NCI-H1105 (cell line): ENCODE measurements around the gene CD200.

Experiments used
- DNase-seq: peaks from one replicate; lab custom pipeline; 2025; lab: John Stamatoyannopoulos, UW

The CD200 gene

DNA sequence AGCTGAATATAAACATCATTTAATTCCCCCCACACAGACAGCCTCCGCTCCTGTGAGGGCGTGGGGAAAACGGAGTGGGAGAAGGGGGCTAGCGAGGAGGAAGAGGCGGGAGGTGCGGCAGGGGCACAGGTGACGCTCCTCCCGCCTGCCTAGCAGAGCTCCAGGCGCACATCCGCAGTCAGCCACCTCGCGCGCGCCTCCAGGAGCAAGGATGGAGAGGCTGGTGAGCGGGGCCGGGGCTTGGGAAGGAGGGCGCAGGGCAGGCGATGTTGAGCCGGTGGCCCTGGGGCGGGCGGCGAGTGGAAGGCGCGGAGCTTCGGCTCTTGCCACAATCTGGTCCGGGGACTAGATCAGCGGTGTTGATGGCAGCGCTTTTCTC lies at the start of gene CD200:
Gene CD200, plus strand, starts transcription at position 155 of the 379 bp plus-strand sequence. Its CDS starts 57 bp downstream, at position 212.
- DNase-seq, result peak; percentile 87

DNA sequence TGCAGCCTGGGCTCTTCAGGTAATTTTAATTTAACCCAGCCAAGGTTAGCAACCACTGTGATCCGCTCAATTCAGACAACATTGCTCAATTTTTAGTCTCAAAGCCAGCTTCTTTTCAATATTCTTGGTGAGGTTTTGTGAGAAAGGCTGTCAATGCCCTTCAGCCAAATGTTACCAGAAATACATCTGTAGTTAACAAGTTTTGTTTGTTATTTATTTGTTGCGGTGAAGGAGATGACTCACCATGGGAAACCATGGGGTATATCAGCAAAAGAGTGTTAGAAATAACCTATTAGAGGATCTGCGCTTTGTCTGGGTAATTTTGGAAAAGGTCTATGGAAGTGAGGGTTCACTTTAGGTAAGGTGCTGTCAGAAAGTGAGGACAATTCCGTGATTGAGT lies 43.9 kb upstream of the CD200 start:
- no peak for DNase-seq

DNA sequence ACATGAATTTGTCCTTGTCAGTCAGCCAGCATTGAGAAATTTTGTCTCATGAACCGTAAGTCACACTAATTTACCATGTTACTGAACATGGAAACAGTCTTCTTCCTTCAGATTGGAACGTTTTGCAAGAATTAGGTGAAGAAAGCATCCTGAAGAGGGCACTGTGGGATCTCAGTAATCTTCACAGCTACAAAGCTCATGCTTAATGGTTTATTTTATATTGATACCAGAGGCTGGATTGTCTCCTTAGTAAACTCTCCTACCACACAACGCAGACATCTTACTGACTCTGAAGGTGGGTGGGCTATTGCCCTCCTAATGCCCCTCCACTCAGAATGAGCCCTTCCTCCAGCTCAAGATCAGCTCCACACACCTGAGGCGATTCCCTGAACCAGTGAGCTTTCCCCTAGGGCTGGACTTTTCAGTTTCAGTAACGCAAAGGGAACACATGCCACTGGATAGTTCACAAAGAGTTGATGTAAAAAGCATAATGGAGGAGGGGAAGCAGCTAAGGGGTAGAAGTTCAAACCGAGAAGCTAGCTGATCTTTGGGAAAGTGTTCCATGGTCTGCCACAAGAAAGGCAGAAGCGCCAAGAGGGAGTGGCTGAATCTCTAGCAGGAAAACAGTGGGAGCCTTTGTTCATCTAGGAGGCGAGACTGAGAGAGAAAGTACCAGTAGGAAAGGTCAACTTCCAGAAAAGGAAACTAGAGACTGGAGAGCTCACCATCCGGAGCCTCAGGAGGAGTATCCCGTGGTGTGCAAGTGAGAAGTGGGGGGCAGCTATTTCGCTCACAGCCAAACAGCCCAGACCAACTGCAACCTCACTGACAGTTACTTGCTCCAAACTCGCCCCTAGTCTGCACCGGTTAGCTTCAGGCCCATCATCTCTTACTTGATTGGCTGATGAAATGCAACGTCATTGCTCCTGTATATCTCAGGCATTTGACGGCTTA lies 39.3 kb upstream of the CD200 start, which contains the start of gene SLC9C1:
Gene SLC9C1, minus strand, starts transcription at position 849 of the 954 bp plus-strand sequence. CDS start 7,425 bp downstream, outside the sequence.
- peak; percentile 27 for DNase-seq

DNA sequence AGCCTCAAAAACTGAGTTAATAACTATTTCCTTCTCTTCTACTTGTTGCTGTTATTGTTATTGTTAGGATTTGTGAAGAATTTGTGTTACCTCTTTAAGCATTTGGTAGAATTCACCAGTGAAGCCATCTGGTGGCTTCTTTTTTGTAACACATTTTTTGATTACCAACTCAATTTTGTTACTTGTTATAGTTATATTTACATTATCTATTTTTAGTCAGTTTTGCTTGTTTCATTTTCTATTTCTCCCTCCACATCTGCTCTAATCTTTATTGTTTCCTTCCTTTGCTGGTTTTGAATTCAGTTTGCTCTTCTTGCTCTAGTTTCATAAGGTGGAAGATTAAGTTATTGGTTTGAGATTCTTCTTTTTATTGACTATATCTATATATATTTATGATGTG lies 35.2 kb upstream of the CD200 start:
- DNase-seq, result no peak

- no peak for DNase-seq
These were observed 34.2 kb upstream of the CD200 start for GRCh38 chr3:112298781-112299180.

GRCh38 chr3:112302150-112302830 lies 30.7 kb upstream of the CD200 start:
- DNase-seq, result no peak

GRCh38 chr3:112302881-112303763 lies 29.8 kb upstream of the CD200 start:
- no peak for DNase-seq

- no peak for DNase-seq
These were observed 29.1 kb upstream of the CD200 start for GRCh38 chr3:112303764-112304325.

GRCh38 chr3:112304611-112305010 lies 28.3 kb upstream of the CD200 start:
- no peak for DNase-seq

- no peak for DNase-seq
These were observed 26.1 kb upstream of the CD200 start for GRCh38 chr3:112306825-112307224.

DNA sequence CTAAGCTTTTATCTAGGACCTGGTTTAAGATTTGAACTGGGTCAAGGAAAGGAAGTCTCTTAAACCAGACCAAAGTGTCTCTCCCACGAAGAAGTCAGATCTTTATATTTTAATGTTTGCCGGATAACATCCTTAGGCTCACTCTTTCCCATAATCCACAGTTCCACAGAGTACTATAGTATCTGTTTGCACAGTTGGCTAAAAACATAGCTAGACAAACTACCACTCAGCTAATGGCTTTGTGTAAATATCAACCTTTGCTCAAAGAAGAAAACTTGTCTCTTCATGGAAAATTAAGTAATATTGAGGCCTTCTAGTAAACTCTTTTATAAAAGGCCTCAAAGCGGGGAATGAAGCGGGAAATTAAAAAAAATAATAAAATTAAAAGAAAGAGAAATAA lies 25.4 kb upstream of the CD200 start:
- no peak for DNase-seq

- DNase-seq, result no peak
These were observed 24.6 kb upstream of the CD200 start for GRCh38 chr3:112308151-112308911.

DNA sequence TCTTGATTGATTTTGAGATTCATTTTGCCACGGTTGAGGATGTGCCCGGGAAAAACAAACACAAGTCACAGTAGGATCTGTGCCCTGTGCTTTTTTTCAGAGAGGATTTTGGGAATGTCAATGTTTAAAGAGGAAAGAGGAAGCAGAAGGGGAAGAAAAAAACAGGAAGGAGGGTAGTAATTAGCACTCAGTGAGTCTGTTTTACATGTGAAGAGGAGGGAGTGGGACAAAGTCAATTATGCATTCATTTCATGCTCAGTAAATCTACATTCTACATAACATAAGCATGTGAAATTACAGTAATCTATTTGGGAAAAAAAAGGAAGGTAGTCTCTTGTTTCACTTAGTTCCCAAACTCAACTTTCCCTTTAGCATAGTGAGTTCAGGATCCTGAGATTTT lies 18.3 kb upstream of the CD200 start:
- DNase-seq, result no peak

DNA sequence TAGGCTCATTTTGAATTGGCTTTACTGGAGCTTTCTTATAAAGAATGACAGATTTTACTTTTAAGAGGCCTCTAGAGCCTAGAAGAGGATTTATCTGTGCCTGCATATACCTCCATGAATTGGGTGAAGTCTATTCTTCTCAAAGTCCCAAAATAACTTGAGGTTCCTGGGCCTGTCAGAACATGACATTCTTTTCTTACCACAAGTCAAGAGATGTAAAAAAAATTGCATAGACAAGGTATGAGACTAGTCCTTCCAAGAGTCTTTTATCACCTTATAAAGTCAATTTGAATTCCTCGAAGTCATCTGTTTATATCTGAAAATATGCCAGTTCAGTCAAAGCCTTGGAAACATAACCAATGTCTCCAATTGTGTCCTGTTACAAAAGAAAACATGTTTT lies 17.2 kb upstream of the CD200 start:
- DNase-seq, result no peak

DNA sequence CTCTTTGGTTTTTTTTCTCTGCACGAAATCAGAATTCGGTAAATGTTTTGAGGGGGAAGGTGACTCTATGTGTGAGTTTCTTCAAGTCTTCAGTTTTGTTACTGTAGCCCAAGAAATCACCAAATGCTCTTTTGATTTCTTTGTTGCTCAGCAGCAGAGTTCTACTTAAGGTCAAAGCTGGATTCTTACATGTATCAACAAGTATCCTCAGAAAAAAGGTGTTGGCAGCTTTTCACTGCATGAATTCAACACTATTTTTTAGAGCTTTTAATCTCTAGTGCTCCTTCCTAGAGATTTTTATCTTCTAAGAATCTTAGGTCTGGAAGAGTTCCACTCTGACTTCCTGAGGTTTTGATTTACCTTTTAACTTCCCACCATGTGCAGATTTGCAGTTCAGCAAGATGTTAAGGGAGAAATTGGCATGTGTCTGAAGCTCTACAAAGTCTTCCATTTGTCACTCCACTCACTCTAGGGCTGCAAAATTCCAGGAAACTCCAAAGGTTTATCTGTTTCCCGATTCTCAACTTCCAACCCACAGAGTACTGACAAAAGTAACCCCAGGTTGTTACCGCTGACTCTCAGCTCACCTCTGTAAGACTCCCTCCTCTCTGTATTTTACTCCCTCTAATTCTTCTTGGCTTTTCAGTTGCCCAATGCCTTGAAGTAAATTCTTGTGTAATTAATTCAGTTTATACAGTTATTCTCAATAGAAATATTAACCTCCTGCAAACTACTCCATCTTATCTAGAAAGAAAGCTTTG lies 13.3 kb upstream of the CD200 start:
- DNase-seq, result no peak

DNA sequence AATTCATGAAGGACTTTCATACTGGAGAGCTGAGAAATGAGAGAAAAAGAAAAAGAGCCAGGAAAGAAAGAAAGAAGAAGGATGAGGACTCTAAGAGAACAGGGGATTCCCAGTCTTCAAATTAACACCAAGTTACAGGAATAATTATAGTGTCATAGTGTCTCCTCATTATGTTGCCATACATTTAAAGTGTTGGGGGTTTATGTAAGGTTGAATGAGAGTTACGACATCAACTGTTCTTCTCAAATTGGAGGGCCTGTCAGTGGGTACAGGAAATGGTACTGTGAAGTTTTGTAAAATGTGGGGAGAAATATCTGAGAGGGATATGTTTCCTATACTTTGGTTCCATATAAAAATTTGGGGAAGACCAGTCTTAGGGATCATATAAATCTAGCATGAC lies 12.3 kb upstream of the CD200 start:
- DNase-seq, result no peak

DNA sequence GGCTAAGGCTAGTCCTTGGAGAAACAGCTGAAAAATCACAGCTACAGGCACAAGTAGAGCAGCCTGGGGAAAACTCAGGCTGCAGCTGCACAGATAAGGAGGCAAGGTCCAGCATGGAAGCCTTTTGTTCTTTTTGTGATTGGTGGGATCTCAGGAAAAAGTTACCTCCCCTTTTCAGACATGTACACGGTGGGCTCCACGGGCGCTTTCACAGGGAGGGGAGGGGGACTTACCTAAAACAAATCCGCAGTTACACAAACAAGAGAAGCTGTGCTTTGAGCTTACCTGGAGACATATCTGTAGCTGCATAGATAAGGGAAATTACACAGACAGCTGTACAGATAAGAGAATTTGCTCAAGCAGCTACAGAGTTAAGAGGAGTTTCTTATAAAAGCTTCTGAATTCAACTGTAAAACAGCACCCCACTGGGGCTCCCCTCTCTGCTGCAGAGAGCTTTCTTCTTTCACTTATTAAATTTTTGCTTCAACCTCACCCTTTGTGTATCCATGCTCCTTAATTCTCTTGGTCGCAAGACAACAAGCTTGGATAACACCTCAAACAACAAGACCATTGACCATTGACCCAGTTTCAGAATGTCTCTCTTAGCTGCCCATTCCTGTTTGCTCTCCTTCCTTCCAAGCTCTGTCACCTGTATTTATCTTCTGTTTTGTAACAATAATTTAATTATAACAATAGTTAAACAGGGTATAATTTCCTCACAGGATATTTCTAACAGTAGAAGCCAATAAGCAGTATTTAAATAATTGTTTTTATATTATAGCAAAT lies 10.9 kb upstream of the CD200 start:
- DNase-seq, result no peak

DNA sequence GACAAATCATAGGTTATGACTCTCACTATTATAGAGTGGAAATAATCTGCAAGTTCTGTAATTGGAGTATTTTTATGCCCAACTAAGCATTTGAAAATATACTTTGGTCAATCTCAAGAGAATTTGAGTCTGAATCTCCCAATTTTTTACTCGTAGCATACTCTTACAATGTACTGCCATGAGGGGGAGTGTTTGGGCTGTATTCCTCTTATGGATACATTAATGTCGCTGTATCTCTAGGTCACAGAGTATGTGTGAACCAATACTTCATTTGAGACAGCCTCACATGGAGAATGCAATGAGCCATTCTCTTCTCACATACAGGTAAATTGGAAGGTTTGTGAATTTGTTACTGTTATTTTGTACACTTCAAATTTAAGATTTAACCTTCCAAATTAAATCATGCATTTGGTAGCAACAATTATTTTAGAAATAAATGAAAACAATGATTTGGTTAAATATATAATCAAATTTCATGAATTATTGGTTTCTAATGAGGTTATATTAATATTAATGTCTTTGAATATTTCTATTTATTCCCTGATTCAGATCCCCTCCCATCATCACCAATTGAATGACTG lies 5.5 kb upstream of the CD200 start:
- peak; percentile 62 for DNase-seq

DNA sequence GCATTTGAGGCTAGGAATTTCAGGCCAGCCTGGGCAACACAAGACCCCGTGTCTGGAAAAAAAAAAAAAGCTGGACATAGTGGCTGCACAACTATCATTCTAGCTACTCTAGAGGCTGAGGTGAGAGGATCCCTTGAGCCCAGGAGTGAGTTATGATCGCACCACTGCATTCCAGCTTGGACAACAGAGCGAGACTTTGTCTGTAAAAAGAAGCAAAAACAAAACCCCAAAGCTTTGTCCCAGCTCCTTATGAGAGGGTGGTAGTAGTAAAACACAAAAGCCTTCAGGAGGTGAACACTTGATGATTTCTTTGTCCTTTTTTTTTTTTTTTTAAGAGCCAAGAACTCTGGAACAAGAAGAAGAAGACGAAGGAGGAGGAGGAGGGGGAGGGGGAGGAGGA lies 1.1 kb upstream of the CD200 start:
- no peak for DNase-seq
